ENCODE results near the gene STAC2.
"Not testable (repeated sequence)": the region's sequence is repeated elsewhere in the genome, so short reads cannot be mapped to it uniquely, and the experiment has no call there.

Gene STAC2

DNA sequence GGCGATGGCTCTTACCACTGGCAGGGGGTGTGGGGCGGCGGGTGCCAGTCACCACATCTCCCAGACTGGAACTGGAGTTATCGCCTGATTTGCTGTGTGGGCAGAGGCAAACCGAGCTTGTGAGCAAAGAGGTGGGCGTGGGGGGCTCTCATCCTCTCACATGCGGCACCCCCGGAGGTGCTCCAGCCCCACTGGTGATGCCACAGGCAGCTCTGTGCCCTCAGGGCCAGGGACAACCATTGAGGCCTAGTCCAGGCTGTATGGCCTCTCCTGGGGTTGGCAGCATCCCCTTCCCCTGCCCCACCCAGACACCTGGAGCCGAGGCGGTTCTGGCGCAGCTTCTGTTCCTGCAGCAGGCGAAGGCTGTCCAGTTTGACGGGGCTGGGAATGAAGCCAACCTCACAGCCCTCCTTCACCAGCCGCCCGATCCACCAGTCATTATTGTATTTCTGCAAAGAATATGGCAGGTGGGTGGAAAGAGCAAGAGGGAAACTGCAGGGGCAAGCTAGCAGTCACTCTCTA, 39.2 kb downstream of the STAC2 start:
- DNase-seq, result no peak

DNA sequence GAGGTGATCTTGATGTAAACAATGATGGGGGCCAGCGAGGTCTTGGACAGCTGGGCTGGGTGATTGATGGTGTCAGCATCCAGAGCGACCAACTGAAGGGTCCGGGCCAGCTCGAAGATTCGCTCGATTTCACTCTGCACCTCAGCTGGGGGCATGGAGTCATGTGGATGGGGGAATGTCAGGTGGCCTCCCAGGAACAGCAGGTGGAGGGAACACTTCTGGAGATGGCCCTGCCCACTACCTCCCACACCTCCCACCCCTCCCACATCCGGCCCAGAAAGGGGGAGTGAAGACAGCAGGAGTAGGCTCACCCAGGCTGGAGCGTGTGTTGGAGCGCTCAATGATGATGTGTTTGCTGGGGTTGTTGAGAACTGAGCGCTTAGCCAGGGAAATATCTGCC, 42.0 kb downstream of the STAC2 start:
- DNase-seq, result no peak

DNA sequence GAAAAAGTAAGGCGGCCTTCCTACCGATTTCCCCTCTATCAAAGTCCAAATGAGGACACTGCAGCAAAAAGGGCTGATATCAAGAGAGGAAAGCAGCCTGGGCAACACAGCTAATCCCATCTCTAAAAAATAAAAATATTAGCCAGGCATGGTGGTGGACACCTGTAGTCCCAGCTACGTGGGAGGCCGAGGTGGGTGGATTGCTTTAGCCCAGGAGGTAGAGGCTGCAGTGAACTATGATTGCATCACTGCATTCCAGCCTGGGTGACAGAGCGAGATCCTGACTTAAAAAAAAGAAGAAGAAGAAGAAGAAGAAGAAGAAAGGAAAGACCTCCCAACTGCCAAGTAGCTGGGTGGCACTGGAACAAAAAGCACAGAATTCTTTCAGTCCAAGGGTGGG, 42.7 kb downstream of the STAC2 start:
- DNase-seq, result no peak

DNA sequence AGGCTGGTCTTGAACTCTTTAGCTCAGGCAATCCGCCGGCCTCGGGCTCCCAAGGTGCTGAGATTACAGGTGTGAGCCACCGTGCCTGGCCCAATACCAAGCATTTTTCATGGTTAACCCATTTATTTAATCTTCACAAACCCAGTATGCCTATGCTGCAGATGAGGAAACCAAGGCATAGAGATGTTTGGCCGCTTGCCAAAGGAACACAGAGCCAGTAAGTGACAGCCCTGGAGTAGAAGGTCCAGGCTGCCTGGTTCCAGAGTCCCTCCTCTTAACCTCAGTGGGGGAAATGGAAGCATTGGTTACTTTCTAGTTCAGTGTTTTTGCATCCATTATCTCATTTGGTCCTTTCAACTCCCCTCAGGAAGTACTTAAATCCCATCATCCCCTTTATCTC, 44.4 kb downstream of the STAC2 start:
- DNase-seq, result no peak

DNA sequence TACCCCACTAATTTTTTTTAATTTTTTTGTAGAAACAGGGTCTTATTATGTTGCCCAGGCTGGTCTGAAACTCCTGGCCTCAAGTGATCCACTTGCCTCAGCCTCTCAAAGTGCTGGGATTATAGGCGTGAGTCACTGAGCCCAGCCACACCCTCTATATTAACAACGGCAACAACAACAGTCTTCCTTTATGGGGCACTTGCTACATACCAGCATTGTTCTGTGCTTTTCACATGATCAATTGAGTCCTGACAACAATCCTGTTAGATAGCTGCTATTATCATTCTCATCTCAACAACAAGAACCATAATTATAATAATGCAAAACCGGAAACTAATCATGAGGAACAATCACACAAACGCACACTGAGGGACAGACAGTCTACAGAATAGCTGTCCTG, 47.2 kb downstream of the STAC2 start:
- DNase-seq, result no peak

DNA sequence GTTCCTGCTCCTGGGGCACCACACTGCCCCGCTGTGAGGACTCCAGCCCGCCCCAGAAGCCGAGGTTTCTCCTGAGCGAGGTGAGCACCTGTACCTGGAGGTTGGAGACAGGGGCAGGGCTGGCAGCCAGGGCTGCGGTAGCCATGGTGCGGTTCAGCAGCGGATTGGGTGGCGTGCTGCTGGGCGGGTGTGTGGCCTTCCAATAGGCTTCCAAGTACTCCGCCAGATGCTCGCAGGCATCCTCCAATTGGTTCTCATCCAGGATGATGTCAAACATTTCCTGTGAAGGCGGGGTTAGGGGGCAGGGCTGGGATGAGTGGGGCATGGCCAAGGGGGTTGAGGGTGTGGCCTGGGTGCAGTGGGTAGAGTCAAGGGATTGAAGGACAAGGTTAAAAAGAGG, 48.5 kb downstream of the STAC2 start:
- no peak for DNase-seq

DNA sequence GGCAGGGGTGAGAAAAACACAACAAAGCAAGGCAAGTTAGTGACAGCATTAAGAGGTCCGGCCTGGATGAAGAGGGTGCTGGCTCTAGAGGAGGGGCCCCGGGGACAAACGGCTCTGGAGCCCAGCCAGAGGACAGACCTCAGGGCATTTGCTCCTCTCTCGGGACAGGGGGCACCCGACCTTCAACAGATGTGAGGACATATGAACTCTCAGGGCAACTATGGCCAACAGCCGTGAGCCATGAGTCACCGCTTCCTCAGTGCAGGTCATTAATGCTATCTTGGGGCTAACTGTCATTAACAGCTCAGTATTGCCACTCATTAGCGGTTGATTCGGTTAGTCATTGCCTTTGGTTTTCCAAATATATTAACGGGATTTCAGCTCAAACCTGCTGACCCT, 50.1 kb downstream of the STAC2 start:
- DNase-seq, result no peak

DNA sequence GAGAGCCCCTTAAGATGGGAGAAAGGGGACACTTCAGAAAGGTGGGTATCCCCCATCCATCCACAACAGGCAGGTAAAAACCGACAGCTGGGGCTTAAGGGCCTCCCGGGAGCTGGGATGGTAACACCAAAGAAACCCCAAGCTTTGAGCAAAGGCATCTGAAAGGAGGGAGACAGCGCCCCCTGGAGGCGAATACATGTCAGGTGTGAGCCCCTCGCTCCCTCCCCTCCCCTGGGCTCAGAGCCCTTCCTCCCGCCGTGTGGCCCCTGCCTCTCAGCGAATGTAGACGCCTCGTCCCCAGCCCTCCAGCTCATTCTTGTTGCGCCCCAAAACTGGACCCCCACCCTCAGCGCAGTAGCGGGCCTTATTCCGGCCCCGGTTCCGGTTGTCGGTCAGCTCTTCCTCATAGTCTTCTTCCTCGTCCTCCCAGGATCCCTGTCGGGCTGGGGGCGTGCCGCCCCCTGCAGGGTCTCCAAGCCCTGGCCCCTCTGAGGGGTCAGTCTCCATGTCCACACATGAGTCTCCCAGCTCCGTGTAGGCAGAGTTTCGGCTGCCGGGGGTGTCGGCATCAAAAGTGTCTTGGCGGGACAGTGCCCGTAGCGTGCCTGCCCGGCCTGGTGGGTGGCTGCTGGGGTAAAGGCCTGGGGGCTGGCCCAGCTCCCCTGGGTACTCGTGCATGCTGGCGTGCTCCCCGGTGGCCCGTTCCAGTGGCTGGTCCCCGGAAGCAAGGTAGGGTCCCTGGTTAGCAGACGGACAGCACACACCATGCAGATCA, 50.6 kb downstream of the STAC2 start:
- no peak for DNase-seq

DNA sequence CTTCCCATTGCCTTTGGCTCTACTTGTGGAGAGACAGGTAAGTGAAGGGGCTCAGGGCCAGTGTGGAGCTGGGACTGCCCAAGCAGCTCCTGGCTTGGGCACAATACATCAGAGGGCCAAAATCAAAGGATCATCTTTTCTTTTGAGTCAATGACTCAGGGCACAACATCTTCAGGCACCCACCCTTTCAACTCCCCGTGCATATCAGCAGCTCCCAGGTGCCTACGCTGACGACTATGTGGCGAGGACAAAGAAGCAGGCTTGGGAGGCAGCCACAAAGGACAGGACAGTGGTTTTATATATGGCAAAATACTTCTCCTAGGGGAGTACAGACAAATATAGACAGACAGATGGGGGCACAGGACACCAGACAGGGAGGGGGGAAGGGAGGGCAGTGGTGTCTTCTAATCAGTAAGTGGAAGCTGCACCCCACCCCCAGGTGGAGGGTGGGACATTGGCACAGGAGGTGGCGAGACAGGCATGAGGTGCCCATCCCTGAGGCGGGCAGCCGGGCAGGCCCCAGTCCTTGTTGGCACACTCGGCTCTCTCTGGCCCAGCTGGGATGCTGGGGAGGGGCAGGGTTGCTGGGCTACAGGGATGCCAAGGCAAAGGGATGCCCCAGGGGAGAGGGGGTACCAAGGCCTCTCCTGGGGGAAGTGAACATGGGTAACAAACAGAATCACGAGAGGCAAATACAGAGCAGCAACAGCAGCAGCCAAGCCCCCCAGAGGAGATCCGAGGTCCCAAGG, 52.0 kb downstream of the STAC2 start:
- no peak for DNase-seq

DNA sequence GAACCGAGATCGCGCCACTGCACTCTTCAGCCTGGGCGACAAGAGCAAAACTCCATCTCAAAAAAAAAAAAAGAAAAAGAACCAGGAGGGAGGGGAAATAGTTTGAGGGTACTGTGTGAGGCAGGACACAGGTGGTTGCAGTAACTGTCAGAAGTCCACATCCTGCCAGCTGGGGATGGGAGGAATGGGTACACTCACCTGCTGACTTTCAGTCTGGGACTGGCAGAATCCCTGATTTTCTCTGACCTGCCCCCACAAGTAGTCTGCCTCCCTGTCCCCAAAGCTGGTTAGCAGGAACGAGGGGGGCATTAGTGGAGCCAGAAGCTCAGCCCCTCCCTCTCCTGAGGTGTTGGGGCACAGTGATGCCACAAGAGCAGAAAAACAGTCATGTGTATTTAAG, 52.7 kb downstream of the STAC2 start:
- no peak for DNase-seq

DNA sequence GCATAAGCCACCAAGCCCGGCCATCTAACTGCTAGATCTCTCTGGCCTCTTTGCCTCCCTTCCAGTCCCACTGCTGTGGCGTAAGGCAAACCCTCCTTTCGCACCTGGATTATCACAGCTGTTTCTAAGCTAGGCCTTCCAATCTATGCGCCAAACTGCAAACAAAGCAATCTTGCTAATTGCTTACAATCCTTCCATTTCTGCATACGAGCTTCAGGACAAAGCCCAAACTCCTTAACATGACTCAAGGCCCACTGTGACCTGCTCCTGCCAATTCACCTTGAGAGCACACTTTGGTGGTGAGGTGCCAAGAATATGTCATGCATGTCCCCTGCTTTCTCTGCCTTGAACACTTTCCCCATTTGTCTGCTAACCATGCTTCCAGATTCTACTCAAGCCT, 53.8 kb downstream of the STAC2 start:
- DNase-seq, result no peak

DNA sequence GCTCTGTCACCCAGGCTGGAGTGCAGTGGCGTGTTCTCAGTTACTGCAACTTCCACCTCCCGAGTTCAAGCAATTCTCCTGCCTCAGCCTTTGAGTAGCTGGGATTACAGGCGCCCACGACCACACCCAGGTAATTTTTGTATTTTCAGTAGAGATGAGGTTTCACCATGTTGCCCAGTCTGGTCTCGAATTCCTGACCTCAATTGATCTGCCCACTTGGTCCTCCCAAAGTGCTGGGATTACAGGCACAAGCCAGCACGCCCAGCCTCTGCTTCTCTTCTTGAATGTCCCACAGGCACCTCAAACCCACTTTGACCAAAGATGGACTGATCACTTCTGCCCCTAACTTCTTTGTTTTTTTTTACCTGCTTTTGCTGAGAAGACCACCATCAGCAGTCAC, 55.2 kb downstream of the STAC2 start:
- no peak for DNase-seq

DNA sequence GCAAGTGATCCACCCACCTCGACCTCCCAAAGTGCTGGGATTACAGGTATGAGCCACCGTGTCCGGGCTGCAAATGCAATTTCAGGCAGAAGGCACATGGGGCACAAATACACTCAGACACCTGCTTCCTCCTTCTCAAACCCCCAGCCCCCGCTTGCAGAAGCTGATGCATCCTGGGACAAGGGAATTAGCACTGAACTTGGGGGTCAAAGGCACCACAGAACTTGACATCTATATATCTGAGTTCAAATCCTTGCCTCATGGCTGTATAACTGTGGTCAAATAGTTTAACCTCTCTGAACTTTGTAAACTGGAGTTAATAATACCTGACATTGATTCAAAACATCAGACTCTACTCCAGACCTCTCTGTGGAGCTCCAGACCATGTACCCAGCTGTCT, 55.6 kb downstream of the STAC2 start:
- DNase-seq, result no peak

DNA sequence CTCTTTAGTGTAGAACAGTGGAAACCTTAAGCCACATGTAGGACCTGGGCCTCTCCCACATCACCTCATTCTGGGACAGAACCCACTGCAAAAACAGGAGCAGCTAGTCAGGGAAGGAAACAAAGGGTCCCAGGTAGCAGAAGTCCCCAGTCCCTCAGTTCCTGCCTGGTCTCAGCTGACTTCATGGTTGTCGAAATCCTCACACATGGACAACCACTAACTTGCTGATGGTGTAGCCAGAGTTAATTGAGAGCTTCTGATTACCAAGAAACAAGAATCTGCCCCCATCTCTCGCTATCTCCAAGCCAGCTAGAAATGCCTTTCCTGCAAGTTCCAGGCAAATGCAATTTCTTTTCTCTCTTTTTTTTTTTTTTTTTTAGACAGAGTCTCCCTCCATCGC, 56.2 kb downstream of the STAC2 start:
- DNase-seq, result no peak

DNA sequence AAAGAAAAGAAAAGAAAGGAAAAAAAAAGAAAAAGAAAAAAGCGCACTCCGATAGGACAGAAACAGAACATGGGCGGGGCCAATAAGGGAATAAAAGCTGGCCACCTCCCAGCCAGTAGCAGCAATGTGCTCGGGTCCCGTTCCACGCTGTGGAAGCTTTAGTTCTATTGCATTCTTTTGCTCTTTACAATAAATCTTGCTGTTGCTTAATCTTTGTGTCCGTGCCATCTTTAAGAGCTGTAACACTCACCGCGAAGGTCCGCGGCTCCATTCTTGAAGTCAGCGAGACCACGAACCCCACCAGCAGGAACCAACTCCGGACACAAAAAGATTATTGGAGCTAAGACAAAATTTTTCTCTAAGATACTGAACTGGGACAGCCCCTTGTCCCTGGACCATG, 56.6 kb downstream of the STAC2 start:
- no peak for DNase-seq

DNA sequence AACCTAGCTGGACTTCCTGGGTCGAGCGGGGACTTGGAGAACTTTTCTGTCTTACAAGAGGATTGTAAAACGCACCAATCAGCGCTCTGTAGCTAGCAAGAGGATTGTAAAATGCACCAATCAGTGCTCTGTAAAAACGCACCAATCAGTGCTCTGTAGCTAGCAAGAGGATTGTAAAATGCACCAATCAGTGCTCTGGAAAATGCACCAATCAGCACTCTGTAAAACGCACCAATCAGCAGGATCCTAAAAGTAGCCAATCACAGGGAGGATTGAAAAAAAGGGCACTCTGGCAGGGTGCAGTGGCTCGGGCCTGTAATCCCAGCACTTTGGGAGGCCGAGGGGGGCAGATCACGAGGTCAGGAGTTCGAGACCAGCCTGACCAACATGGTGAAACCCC, 57.2 kb downstream of the STAC2 start:
- not testable (repeated sequence) for DNase-seq

DNA sequence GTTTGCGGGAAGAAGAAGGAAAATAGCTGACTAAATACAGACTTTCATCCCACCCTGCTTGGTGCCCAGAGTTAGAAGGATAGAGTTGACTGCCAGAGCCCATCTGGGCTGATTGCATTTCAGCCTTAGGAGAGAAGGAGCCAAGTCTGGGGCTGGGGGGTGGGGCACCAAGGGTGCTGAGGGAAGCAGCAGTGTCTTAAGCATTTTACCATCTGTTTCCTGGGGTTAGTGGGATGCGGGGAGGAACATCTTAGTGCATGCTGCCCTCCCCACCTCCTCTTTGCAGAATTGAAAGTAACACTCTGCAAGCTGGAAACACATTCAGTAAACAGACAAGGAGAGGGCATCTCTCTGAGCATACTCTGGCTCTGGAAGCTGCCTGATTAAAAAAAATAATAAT, 58.3 kb downstream of the STAC2 start:
- DNase-seq, result no peak

DNA sequence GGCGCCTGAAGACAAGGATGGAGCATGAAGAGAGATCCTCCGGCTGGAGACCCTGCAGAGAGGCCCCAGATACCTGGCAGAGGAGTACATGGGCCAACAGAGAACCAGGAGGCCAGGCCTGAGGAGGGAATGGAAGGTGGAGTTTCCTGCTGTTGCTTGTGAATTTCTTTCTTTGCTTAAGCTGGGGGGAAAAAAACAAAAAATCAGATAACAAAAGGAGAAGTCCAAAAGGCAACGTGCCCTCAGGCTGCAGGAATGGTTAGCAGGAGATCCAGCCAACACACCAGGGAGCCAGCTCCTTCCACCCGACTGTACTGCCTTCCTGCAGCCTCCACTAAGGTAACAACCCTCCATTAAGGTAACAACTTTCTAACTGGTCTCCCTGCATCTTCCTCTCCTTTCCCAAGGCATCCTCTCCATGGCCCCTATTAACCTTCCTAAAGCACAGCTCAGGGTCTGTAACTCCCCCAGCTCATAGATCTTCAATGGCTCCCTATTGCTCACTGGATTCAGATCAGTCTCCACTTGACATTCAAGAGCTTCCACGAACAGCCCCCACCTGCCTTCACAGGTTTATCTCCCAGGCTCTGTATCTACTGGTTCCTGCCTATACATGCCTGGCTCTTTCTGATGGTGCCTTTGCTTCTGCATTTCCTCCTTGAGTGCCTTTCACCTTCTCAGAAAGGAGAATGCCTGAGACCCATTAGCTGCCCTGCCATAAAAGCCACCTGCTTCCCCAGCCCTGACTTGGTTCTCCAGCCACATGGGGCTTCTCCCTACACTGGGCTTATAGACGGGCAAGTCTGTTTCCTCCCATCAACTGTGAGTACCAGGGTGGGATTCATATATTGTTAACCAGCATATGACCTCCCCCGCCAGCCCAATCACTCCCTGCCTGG, 59.1 kb downstream of the STAC2 start:
- no peak for DNase-seq

DNA sequence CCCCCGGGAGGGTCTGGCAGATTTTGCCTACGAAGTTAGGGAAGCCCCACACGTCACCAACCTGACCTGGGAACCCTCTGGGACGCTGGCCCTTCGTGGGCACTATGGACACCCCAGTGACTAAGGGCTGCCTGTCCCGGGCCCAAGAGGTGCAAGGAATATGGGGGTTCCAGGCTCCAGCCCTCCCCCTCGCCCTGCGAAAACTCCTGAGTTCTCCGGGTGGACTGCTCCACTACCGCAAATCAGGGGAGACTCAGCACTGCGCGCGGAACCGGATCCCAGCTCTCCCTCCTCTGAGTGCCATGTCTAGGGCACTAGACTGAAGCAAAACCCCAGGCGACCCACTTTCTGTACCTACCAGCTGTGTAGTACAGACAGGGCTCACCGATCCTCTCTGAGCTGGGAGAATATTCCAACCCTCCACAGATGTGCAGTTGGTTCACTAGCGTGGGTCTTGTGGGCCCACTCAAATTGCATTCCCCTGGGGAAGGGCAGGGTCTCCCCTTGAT, 59.9 kb downstream of the STAC2 start, which contains the start of gene ARL5C:
TSS of gene ARL5C (minus strand) at position 321 of the 509 bp plus-strand sequence. CDS start 401 bp downstream, outside the sequence.
- no peak for DNase-seq

DNA sequence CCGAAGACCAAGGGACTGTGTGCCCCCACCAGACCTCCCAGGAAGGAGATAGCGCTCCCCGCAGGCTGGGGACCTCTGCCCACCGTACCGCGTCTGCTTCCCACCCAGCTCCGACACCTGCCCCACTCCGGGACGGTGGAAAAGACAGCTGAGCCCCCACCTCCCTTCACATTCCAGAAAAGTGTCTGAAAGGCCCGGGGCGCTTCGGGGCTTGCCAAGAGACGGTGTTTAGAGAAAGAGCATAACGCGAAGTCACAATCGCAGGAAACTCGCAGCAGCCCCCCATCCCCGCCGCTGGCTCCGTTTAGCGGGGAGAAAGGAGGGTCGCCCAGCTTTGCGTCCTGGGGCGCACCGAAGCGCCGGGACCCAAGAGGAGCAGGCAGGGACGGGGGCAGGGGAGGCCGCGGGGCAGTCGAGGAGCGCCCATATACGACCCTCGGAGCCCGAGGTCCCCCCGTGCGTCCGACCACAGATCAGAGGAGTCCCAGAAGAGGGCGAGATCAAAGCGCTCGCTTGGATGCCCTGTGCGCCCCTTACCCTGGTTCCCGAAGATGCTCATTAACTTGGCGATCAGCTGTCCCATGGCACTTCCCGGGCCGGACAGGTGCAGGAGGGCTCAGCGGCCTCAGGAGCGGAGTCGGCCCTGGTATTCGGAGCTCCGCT, 60.4 kb downstream of the STAC2 start:
- no peak for DNase-seq

DNA sequence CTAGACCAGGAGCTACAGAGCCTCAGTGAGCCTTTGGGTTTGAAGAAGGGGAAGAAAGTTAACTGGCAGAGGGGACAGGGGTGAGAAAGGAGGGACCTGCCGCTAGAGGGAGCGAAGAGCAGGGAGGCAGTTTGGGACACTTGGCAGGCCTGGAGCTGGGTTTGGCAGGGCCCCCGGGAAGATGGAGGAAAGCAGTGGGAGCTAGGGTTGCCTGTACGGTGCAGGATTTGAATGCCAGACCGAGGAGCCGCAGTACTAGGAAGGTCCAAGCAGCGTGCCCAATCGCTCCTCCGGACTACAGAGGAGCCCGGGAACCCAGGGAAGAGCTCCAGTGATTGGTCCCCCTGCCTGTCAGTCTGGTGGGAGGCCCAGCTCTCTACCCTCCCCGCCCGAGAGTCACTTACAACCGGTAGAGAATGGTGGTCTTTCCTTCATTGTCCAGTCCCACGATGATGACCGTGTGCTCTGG, 61.0 kb downstream of the STAC2 start:
- peak; percentile 40 for DNase-seq

DNA sequence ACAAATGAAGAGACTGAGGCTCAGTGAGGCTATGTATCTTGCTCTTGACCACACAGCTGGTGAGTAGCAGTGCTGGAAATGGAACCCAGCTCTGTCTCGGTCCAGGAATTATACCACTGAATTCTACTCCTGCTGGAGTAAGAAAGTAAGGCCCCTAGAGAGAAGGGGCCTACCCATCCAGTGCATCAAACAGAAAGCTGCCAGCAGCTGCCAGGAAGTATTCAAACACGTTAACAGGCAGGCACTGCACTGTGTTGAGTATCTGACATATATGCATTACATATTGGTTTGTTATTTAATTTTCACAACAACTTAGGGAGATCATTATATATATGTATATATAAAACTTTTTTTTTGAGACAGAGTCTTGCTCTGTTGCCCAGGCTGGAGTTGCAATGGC, 63.8 kb downstream of the STAC2 start:
- no peak for DNase-seq
